Activated T-helper 17 cell treated with anti-CD3 and anti-CD28 coated beads, Interleukin-2, amount 50 U/mL, for 72 hours (primary cell): Measurements from ENCODE around the gene FAM171A2. TPM values are rescaled to one million over a fixed set of nuclear protein-coding genes. Genes with fewer than 3 reads are reported as not detected.
A peak's percentile ranks its signal among the peaks of the same experiment; 100 is the strongest.

Experiments
- ATAC-seq: fragments of 150-1000 bp; cut with Tn5 transposase; replicated peaks from 2 replicates; pipeline ENCODE4 v1.10.0; 2021; ENCODE audit warnings: mild to moderate bottlenecking, moderate library complexity
- H3K27ac Mint-ChIP-seq: one replicate; pipeline ENCODE4 v1.8.0; 2022; ENCODE audit warnings: mixed read lengths
- H3K27me3 Mint-ChIP-seq: one replicate; pipeline ENCODE4 v1.8.0; 2022; ENCODE audit warnings: mixed read lengths
- H3K36me3 Mint-ChIP-seq: one replicate; pipeline ENCODE4 v1.8.0; 2022; ENCODE audit warnings: low read depth, mild to moderate bottlenecking, mixed read lengths
- H3K4me1 Mint-ChIP-seq: one replicate; pipeline ENCODE4 v1.8.0; 2022; ENCODE audit warnings: mixed read lengths
- H3K4me3 Mint-ChIP-seq: one replicate; pipeline ENCODE4 v1.8.0; 2022; ENCODE audit warnings: mild to moderate bottlenecking, mixed read lengths
- H3K9me3 Mint-ChIP-seq: one replicate; pipeline ENCODE4 v1.8.0; 2022; ENCODE audit warnings: mixed read lengths
- total RNA-seq, 2 donors: library from RNA; stranded (reverse); gene quantifications; one replicate each; pipeline ENCODE4 v1.2.3, GENCODE V29; 2022

Gene FAM171A2
- total RNA-seq, 2 donors from 2014 or later: 0.17 to 0.32 TPM

DNA sequence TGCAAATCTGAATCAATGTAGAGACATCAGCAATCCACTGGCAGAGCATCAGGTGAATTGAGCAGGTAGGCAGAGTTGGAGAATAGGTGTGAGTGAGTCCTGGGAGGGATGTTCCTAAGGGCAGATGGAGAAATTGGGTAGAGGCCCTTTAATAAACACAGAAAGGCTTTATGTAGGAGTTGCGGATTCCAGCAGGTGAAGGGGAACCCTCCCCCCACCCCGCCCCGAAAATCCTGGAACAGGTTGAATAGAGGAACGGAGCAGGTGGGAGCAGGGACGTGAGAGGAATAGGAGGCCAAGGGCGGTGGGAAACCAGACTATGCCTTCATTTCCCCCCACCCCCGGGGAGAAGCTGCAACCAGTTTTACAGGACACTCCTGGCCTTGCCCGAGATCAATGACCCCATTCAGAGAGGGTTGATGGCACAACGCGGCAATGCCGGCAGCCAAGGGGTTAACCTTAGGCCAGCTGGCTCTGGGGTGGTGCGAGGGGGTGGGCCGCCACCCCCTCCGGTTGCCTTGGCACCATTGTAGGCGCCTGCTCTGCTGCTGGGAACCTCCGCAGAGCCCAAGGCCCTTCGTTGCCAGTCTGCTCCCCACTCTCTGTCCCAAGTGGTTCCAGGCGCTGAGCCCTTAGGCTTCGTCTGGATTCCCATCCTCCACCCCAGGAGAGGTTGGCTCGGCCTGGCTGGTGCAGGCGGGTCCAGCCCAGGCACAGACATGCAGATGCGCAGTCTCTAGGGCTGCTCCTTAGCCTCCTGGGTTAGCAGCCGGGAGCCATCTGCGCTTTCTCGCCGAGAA lies 56.1 kb downstream of the FAM171A2 start:
- peak; percentile 32 for ATAC-seq
- H3K27ac Mint-ChIP-seq: no peak overlapping the region
- H3K4me1 Mint-ChIP-seq: peaks cover 8% of the 10 kb centered on the region
- H3K9me3 Mint-ChIP-seq: no peaks in the 10 kb centered on the region
- H3K27me3 Mint-ChIP-seq: peaks cover 12% of the 10 kb centered on the region
- no peaks in the 10 kb centered on the region for H3K36me3 Mint-ChIP-seq
- H3K4me3 Mint-ChIP-seq: peak overlapping the region; percentile 39

- Mint-ChIP-seq H3K4me1 (peaks cover 4% of the 10 kb centered on the region), H3K36me3 (no peaks in the 10 kb centered on the region), H3K4me3 (no peak overlapping the region), H3K9me3 (no peaks in the 10 kb centered on the region), H3K27me3 (peaks cover 12% of the 10 kb centered on the region), H3K27ac (no peak overlapping the region)
- no peak for ATAC-seq
Observed at GRCh38 chr17:44304651-44305050, 59.0 kb downstream of the FAM171A2 start.

Other genes with a start within 250 kb of the FAM171A2 start
- gene HDAC5, start 240.2 kb downstream of the FAM171A2 start, total RNA-seq: 10 to 100 TPM; 11.0 to 45.4 TPM
- gene HROB, start 221.9 kb downstream of the FAM171A2 start, total RNA-seq: 10 to 100 TPM; 17.9 to 23.2 TPM
- under 1 TPM; 0.22 to 0.58 TPM for gene ASB16, start 193.1 kb downstream of the FAM171A2 start, total RNA-seq
- 10 to 100 TPM; 26.6 to 39.6 TPM for gene TMUB2, start 176.9 kb downstream of the FAM171A2 start, total RNA-seq
- gene ATXN7L3, start 164.0 kb downstream of the FAM171A2 start, total RNA-seq: 10 to 100 TPM; 65.5 to 89.1 TPM
- gene UBTF, start 144.2 kb downstream of the FAM171A2 start, total RNA-seq: 100 to 1,000 TPM in 1 of 2 donors, 10 to 100 TPM in 1; 94.2 to 135 TPM
- gene SLC4A1, start 95.7 kb downstream of the FAM171A2 start, total RNA-seq: not detected
- gene RUNDC3A, start 55.3 kb downstream of the FAM171A2 start, total RNA-seq: under 1 TPM; 0.41 to 0.53 TPM
- 100 to 1,000 TPM in 1 of 2 donors, 10 to 100 TPM in 1; 60.3 to 114 TPM for gene SLC25A39, start 39.0 kb downstream of the FAM171A2 start, total RNA-seq
- 10 to 100 TPM; 48.5 to 54.5 TPM for gene GRN, start 18.6 kb downstream of the FAM171A2 start, total RNA-seq
- gene ITGA2B, start 25.8 kb upstream of the FAM171A2 start, total RNA-seq: 1 to 10 TPM; 2.2 to 3.7 TPM
- gene GPATCH8, start 139.6 kb upstream of the FAM171A2 start, total RNA-seq: 10 to 100 TPM; 40.3 to 43.7 TPM
- gene FZD2, start 193.6 kb upstream of the FAM171A2 start, total RNA-seq: not detected